Right forelimb (tissue), 1 donor: ENCODE results near the gene STRBP.
"Not testable (repeated sequence)": the region's sequence is repeated elsewhere in the genome, so short reads cannot be mapped to it uniquely, and the experiment has no call there.

Experiments used
- DNase-seq: peaks from one replicate; pipeline ENCODE4 v3.0.0-alpha.2; 2018

STRBP gene

GRCh38 chr9:123282362-123283047 is 14.1 kb upstream of the STRBP start:
- no peak for DNase-seq

DNA sequence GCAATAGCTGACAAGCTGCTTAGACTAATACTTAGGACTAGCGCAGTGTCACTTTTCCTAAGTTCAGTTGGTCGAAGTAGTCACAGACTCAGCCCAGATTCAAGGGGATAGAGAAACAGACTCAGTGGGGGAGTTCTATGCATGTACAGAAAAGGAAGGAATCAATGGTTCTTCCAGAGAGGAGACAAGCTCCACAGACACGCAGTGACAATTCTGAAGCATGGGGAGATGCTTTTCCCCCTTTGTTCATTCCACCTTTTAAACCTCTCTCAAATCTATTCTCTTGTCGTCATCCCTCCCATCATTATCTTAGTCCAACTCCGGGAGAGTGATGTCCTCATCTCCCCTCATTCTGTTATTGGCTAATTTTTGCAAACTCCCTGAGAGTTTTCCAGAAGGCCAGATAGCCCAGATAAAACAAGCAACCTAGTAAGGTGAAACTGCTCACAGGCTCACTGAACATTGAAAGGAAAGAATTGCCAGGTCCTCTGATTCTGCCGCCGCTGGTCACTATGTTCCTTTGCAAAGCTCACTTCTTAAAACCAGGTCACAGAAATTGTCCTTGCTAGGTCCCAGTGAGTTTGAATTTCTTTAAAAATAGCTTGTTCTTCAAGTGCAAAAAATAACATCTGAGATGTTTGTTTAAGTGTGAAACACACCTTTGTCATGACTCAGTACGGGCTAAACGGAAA is 13.4 kb upstream of the STRBP start:
- DNase-seq, result no peak

DNA sequence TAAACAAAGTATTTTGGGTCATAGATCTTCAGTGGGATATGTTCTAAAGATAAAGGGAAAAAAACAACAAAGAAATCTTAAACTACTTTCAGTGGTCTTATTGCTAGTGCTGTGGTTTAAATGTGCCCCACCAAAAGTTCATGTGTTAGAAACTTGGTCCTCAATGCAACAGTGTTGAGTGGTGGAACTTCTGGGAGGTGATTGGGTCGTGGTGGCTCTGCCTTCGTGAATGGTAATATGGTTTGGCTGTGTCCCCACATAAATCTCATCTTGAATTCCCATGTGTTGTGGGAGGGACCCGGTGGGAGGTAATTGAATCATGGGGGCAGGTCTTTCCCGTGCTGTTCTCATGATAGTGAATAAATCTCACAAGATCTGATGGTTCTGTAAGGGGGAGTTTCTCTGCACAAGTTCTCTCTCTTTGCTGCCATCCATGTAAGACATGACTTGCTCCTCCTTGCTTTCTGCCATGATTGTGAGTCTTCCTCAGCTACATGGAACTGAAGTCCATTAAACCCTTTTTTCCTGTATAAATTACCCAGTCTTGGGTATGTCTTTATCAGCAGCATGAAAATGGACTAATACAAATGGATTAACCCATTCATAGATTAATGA is 10.6 kb upstream of the STRBP start:
- DNase-seq, result not testable (repeated sequence)

DNA sequence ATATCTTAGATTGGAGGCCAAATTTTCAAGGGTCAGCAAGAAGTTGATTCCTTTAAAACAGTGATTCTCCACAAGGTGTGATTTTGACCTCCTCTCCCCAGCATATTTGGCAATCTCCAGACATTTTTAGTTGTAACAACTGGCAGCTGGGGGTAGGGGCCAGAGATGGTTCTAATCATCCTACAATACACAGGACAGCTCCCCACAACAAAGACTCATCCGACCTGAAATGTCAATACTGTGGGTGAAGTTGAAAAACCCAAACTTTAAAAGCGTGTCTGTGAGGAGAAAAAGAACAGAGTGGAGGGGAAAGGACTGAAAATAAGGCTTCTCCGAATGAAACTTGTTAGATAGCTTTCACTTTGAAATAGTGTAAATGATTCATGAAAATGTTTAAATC is 10.0 kb upstream of the STRBP start:
- no peak for DNase-seq

DNA sequence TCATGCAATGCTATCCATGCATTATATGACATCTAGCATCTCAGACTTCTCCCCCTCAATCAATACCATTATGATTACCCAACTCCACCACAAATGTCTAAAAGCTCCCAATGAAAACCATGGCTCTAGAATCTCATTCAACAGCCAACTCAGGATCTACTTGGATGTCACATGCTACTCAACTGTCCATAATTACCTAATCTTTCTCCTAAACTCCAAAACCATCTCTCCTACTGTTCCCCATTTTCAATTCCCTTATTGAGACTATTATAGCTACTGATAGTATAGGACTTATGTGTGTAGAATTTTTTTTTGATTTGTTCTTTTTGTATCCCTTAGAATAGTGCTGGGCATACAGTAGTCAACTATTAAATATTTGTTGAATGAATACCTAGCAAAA is 8.2 kb upstream of the STRBP start:
- DNase-seq, result no peak

DNA sequence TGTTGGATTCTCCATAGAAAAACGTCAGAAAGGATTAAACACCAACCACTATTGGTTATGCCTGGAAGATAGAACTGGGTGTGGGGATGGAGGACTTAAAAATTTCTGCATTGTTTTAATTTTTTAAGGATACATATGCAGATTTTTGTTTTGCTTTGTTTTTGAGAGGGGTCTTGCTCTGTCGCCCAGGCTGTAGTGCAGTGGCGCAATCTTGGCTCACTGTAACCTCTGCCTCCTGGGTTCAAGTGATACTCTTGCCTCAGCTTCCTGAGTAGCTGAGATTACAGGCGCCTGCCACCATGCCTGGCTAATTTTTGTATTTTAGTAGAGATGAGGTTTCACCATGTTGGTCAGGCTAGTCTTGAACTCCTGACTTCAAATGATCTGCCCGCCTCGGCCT is 2.7 kb upstream of the STRBP start:
- not testable (repeated sequence) for DNase-seq

- no peak for DNase-seq
These were observed 895 bp upstream of the STRBP start for GRCh38 chr9:123269281-123269680.

- no peak for DNase-seq
These were observed 254 bp downstream of the STRBP start for GRCh38 chr9:123268199-123268464.

- DNase-seq, result no peak
These were observed 746 bp downstream of the STRBP start for GRCh38 chr9:123267481-123268198.

DNA sequence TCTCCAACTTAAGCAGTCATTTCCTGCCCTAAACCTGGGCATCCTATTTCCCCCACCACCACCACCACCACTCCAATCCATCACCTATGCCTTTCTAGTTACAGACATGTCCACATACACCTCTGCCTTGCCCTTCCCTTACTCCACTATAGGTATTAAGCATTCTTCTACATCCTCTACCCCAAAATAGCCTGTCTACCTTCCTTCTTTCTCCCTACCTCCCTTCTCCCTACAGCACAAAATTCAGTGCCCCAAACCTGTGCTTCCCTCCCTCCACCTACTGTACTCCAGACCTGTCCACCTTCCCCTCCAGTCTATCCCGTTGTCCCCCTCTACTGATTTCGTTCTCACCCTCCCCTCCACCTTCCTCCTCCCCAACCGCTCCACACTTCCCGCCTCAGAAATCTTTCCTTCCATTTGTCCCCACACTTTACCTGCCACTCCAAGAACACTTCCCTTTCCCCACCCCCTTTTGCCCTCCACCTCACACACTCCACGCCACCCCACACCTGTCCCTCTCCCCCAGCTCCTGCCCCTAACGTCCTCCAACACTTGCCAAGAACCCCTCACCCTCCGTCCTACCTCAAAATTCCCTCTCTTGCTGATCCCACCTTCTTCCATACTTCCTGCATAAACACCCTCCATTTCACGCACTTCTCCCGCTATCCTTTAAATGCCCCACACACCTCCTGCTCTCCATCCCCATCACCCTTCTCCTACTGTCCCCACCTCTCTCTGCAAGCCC is 1.6 kb downstream of the STRBP start:
- no peak for DNase-seq

- DNase-seq, result no peak
These were observed 2.6 kb downstream of the STRBP start for GRCh38 chr9:123265833-123266232.

DNA sequence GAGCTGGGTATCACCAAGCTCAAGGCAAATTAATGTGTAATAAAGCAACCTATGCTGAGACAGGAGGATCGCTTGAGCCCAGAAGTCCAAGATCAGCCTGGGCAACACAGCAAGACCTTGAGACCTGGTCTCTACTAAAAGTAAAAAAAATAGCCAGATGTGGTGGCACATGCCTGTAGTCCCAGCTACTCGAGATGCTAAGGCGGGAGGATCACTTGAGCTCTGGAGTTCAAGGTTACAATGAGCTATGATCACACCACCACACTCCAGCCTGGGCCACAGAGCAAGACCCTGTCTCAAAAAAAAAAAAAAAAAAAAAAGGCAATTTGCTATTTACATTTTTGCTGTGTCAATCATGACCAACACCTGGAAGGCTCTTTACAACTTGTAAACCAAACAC is 5.2 kb downstream of the STRBP start:
- DNase-seq, result no peak

- no peak for DNase-seq
These were observed 6.0 kb downstream of the STRBP start for GRCh38 chr9:123262338-123262737.

- DNase-seq, result no peak
These were observed 7.2 kb downstream of the STRBP start for GRCh38 chr9:123261006-123261677.

DNA sequence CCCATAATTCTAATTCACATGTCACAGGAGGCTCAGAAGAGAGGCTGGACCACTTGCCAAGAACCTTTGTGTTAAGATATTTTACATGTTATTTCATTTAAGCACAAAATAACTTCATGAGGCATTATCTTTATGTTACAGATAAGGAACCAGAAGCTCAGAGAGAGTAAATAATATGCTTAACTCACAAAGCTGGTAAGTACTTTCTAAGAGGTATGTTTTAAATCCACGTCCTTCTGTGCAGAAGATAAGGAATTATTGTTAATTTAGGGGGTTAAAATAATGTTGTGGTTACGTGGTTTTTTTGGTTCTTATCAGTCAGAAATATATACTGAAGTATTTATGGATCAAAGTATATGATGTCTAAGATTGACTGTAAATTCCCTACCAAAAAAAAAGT is 8.0 kb downstream of the STRBP start:
- no peak for DNase-seq

- DNase-seq, result no peak
These were observed 11.1 kb downstream of the STRBP start for GRCh38 chr9:123257276-123257675.

GRCh38 chr9:123255718-123256117 is 12.7 kb downstream of the STRBP start:
- no peak for DNase-seq

GRCh38 chr9:123253204-123253603 is 15.2 kb downstream of the STRBP start:
- no peak for DNase-seq

GRCh38 chr9:123251741-123252140 is 16.6 kb downstream of the STRBP start:
- DNase-seq, result no peak

DNA sequence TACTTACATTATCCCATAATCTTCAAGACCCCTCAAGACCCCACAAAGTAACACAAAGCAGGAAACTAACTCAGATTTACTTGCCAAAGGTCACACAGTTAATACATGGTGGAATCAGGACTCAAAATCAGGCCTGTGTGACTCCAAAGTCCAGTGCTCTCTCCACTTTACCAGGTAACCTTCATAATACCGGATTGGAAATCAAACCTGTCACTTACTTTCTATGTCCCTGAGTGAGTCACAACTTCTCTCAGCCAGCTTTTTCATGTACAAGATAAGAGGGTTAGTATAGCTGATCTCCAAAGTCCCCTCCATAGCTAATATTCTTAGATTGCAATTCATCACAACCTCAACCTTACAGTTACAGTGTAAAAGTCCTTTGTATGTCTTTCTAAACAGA is 17.1 kb downstream of the STRBP start:
- DNase-seq, result no peak

DNA sequence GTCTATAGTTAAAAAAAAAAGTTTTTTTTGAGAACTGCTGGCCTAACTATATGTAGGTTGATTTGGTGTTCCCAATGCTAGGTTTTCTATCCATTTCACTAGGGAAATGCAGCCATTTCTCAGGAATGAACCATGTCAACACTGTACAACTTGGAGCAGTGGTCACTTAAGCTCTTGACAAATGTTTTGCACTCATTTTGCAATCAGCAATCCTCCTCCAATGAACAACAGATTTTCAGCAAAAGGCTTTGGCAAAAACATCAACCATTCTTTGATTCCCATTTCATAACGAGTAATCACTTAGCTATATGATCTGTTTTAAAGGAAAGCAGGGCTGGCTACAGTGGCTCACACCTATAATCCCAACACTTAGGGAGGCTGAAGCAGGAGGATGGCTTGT is 17.9 kb downstream of the STRBP start:
- no peak for DNase-seq

GRCh38 chr9:123249162-123249561 is 19.2 kb downstream of the STRBP start:
- DNase-seq, result not testable (repeated sequence)

DNA sequence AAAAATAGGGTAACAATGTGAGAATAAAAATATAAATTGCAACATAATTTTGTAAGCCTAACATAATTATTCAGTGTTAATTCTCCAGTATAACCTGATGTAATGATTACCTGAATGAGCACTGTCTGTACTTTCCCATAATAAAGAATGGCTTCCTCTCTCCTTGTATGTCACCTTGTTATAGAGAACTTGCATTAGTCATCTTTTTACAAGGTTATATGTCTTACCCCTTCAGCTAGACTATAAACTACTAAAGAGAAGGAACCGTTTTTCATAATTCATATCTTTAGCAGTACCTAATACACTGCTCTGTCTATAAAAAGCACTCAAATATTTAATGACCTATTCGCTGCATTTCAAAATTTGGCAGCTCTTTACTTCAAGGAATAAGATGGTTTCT is 19.8 kb downstream of the STRBP start:
- DNase-seq, result no peak
